GM19240 (cell line): ENCODE data around the gene XXYLT1.

Source experiments
- DNase-seq: peaks from one replicate; pipeline ENCODE4 v3.0.0; 2011; ENCODE audit warnings: low spot score; ENCODE audit not compliant: insufficient read length

Gene XXYLT1

GRCh38 chr3:195135917-195136316 lies 135.0 kb downstream of the XXYLT1 start:
- no peak for DNase-seq

- DNase-seq = no peak
These were observed 136.5 kb downstream of the XXYLT1 start for GRCh38 chr3:195134431-195134830.

- DNase-seq = no peak
These were observed 137.5 kb downstream of the XXYLT1 start for GRCh38 chr3:195133462-195133861.

GRCh38 chr3:195133013-195133412 lies 137.9 kb downstream of the XXYLT1 start:
- DNase-seq = no peak

- no peak for DNase-seq
These were observed 139.8 kb downstream of the XXYLT1 start for GRCh38 chr3:195131176-195131575.

- DNase-seq = peak; percentile 64
These were observed 141.1 kb downstream of the XXYLT1 start for GRCh38 chr3:195129644-195130492.

- DNase-seq = no peak
These were observed 141.8 kb downstream of the XXYLT1 start for GRCh38 chr3:195129072-195129643.

- no peak for DNase-seq
These were observed 142.5 kb downstream of the XXYLT1 start for GRCh38 chr3:195128255-195129071.

- DNase-seq = no peak
These were observed 144.8 kb downstream of the XXYLT1 start for GRCh38 chr3:195126056-195126605.

- no peak for DNase-seq
These were observed 145.3 kb downstream of the XXYLT1 start for GRCh38 chr3:195125646-195126045.

GRCh38 chr3:195124378-195124992 lies 146.5 kb downstream of the XXYLT1 start:
- no peak for DNase-seq

GRCh38 chr3:195123281-195123691 lies 147.7 kb downstream of the XXYLT1 start:
- DNase-seq = no peak

GRCh38 chr3:195122261-195122660 lies 148.7 kb downstream of the XXYLT1 start:
- DNase-seq = no peak

- DNase-seq = no peak
These were observed 150.7 kb downstream of the XXYLT1 start for GRCh38 chr3:195120267-195120601.

GRCh38 chr3:195119461-195120266 lies 151.3 kb downstream of the XXYLT1 start:
- no peak for DNase-seq

- no peak for DNase-seq
These were observed 152.3 kb downstream of the XXYLT1 start for GRCh38 chr3:195118671-195119070.

GRCh38 chr3:195117978-195118581 lies 152.9 kb downstream of the XXYLT1 start:
- DNase-seq = no peak

- no peak for DNase-seq
These were observed 154.4 kb downstream of the XXYLT1 start for GRCh38 chr3:195116407-195117185.

- DNase-seq = no peak
These were observed 155.2 kb downstream of the XXYLT1 start for GRCh38 chr3:195115600-195116406.
